Stimulated activated CD8-positive, alpha-beta memory T cell treated with anti-CD3 and anti-CD28 coated beads, Interleukin-12 subunit alpha, Interleukin-12 subunit beta, amount 100 ng/mL, for 4 hours (primary cell): Measurements from ENCODE around the gene OR4A47.
"Not testable (repeated sequence)": the region's sequence is repeated elsewhere in the genome, so short reads cannot be mapped to it uniquely, and the experiment has no call there.

Experiments
- DNase-seq: peaks from one replicate; pipeline ENCODE4 v3.0.0-alpha.2; 2020; ENCODE audit warnings: low read depth

The OR4A47 gene

GRCh38 chr11:48488493-48488892 is at the start of gene OR4A47:
Gene OR4A47, plus strand, starts transcription at chr11:48488793. Its CDS starts 0 bp downstream, at chr11:48488793.
- DNase-seq: not testable (repeated sequence)

- not testable (repeated sequence) for DNase-seq
Observed at GRCh38 chr11:48455909-48456308, 32.7 kb upstream of the OR4A47 start.

- not testable (repeated sequence) for DNase-seq
Observed at GRCh38 chr11:48473966-48474365, 14.6 kb upstream of the OR4A47 start.

- not testable (repeated sequence) for DNase-seq
Observed at GRCh38 chr11:48474703-48475102, 13.9 kb upstream of the OR4A47 start.

- DNase-seq: not testable (repeated sequence)
Observed at GRCh38 chr11:48506169-48506568, 17.6 kb downstream of the OR4A47 start.

GRCh38 chr11:48538991-48539390 is 50.4 kb downstream of the OR4A47 start:
- DNase-seq: no peak
